GM10266 (cell line): ENCODE measurements around the gene MACROD2.

Experiments
- DNase-seq: peaks from one replicate; pipeline ENCODE4 v3.0.0; 2012; ENCODE audit errors: extremely low spot score
- TF ChIP-seq, protein P1 (sequence below): IDR thresholded peaks from 2 replicates; pipeline ENCODE4 v1.5.1; 2012; ENCODE audit warnings: mild to moderate bottlenecking, low read depth; ENCODE audit not compliant: control insufficient read depth, insufficient read depth; ENCODE audit errors: missing control alignments

MACROD2 gene

DNA sequence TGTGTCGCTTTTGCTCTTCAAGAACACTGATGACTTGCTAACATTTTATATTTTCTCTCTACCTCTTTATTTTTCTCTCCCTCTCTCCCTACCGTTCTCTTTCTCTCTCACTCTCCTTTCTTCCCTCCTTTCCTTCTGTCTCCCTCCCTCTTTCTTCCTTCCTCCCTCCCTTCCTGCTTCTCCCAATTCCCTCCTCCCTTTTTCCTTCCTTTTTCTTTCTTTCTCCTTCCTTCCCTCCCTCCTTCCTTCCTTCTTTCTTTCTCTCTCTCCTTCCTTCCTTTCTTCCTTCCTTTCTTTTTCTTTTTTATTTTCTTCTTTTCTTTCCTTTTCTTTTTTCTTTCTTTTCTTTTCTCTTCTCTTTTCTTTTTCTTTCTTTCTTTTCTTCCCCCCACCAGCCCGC is 1511.8 kb downstream of the MACROD2 start:
- DNase-seq: no peak
- TF ChIP-seq, protein P1, sequence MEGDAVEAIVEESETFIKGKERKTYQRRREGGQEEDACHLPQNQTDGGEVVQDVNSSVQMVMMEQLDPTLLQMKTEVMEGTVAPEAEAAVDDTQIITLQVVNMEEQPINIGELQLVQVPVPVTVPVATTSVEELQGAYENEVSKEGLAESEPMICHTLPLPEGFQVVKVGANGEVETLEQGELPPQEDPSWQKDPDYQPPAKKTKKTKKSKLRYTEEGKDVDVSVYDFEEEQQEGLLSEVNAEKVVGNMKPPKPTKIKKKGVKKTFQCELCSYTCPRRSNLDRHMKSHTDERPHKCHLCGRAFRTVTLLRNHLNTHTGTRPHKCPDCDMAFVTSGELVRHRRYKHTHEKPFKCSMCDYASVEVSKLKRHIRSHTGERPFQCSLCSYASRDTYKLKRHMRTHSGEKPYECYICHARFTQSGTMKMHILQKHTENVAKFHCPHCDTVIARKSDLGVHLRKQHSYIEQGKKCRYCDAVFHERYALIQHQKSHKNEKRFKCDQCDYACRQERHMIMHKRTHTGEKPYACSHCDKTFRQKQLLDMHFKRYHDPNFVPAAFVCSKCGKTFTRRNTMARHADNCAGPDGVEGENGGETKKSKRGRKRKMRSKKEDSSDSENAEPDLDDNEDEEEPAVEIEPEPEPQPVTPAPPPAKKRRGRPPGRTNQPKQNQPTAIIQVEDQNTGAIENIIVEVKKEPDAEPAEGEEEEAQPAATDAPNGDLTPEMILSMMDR: no peak

DNA sequence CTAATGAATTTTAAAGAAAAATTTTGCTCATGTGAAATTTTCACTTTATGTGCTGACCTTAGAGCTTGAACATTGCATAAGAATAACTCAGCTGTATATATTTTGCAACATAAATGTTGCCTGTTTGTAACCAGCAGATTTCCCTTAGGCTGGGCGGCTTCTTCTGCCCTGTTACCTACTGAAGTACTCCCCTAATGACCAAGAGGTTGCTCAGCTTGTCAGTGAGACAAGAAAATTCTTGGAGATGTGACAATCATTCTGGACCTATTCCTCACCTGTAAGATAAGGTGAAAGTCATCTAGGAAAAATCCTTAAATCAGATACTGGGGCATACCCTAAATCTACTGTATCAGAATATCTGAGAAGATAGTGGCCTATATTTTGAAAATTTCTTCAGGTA is 1516.2 kb downstream of the MACROD2 start:
- DNase-seq: no peak
- TF ChIP-seq, protein P1: no peak

DNA sequence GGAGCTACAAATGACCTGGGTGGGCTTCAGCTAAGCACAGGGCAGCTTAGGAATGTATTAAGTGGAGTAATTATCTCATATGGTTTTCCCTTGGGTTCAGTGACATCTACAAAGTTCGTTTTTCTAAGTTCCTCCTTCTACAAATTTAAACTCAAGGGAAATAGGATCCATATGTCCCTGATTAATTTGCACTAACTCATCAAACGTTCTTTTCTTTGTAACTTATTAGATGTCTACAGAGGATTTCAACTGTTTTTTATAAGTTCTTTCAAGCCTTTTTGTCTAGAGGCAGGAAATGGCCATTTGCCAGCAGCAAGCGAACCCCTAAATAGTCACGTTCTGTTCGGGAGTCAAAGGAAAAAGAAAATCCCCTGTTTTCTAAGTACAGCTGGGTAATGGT is 1517.6 kb downstream of the MACROD2 start:
- no peak for DNase-seq
- TF ChIP-seq, protein P1: no peak

DNA sequence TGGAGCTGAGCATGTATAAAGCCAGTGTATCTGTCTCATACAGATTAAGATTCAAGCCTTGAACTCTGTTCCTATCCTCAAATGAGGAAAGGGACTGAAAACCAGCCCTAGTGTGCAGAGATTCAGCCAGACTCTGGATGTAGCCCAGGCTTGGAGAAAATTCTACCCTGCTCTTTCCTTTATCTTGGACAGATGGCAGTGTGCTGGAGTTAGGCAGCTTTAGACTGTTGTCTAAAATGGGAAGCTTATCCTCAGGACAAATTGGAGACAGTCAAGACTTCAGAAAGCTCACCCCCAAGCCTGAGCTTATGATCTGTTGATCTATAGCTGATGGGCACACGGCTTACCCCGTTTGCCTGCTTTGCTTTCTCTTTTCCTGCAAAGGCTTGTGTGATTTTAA is 1520.4 kb downstream of the MACROD2 start:
- DNase-seq: no peak
- TF ChIP-seq, protein P1: no peak

DNA sequence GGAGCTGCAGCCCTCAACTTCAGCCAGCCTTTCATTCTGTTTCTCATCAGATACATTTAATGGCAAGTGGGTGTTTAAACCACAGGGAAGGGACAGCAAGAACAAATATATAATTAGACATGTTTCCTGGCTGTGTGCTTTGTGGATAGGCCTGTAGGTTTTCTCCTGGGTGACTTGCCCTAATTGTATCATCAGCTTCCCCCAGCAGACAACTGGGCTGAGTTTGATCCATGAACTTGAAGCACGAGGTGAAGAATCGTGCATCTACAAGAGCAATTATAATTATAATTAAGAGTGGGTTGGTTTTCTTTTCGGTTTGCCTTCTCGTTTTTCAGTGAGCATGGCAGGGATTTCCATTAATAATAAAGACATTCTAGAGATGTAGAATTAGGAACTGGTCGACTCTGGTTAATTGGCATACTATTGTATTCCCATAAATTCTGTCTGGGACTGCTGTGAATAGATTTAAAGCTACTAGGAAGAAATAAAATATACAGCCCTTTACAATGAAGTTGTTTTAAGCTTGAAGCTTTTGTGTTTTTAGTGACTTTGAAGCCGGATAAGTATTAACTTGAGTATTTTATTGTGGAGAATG is 1525.7 kb downstream of the MACROD2 start:
- TF ChIP-seq, protein P1: no peak
- no peak for DNase-seq

DNA sequence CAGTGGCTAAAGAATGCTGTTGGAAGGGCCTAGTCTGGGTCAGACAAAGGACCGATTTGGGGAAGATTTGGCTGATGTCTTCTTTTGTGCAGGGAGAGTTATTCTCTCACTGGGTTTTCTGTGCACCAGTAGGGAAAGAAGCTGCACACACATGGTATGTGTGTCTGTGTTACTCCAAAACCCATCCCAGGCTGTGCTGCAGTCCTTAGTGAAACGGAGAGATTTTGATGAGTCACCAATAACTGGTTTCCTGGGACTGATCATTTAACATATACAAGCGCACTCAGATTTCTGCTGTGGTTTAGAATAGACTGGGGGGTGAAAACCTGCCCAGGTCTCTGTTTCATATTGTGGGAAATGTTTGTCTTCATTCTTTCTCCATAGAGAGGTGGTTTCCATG is 1528.1 kb downstream of the MACROD2 start:
- no peak for DNase-seq
- TF ChIP-seq, protein P1: no peak

DNA sequence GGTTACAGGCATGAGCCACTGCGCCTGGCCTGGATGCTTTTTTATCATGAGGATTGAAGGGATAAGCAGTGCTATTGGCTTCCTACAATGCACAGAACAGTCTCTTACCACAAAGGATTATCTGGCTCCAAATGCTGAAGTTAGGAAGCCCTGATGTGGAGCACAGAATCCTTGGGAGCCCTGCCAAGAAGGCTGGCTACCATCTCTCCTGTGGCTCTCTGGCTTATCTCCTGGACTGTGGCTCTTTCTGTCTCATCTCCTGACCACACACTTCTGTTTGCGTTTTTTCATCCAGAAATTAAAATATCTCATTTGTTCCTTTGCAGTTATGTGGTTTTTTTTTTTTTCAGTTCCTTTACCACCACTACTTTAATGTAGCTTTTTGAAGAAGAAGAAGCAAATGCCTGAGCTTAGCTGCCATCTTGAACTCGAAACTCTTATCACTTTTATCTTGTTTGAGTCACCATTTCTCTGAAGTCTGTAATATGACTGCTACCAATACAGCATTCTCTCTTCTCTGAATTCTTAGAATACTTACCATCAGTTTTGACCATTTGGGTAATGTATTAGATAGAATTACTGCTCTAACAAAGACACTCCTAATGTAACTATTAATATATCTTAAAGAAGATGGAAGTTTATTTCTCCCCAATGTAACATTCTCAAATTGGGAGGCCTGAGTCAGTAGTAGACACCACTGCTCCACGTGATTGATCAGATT is 1533.2 kb downstream of the MACROD2 start:
- no peak for DNase-seq
- TF ChIP-seq, protein P1: no peak
